Non-pigmented ciliary epithelial cell (primary cell): ENCODE measurements around the gene TMEM88.

Experiments used
- DNase-seq: peaks from one replicate; pipeline ENCODE4 v3.0.0-alpha.2; 2010; ENCODE audit warnings: low read depth

Gene TMEM88

DNA sequence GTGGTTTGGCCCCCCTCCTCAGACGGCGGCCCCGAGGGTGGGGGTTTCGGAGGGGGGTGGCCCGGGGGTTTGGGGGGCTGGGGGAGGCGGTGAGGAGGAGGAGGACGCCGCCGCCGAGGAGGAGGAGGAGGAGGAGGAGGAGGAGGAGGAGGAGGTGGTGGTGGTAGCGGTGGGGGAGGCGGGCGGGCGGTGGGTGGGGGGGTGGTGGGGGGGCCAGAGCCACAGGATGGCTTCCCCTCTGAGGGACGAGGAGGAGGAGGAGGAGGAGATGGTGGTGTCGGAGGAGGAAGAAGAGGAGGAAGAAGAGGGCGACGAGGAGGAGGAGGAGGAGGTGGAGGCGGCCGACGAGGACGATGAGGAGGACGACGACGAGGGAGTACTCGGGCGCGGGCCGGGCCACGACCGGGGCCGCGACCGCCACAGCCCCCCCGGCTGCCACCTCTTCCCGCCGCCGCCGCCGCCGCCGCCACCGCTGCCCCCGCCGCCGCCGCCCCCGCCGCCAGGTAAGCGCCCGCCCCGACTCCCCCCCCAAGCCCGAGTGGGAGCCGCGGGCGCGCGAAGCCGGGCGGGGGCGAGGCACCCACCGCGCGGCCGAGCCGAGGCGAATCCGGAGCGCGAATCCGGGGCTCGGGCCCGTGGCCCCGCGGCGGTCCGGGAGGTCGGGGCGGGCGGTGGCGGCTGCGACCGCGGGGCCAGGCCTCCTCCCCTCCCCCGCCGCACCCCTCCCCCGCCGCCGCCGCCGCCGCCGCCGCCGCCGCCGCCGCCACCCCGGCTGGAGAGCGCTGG is 29.9 kb downstream of the TMEM88 start:
- DNase-seq, result no peak

GRCh38 chr17:7885367-7886226 is 30.7 kb downstream of the TMEM88 start:
- DNase-seq, result no peak

DNA sequence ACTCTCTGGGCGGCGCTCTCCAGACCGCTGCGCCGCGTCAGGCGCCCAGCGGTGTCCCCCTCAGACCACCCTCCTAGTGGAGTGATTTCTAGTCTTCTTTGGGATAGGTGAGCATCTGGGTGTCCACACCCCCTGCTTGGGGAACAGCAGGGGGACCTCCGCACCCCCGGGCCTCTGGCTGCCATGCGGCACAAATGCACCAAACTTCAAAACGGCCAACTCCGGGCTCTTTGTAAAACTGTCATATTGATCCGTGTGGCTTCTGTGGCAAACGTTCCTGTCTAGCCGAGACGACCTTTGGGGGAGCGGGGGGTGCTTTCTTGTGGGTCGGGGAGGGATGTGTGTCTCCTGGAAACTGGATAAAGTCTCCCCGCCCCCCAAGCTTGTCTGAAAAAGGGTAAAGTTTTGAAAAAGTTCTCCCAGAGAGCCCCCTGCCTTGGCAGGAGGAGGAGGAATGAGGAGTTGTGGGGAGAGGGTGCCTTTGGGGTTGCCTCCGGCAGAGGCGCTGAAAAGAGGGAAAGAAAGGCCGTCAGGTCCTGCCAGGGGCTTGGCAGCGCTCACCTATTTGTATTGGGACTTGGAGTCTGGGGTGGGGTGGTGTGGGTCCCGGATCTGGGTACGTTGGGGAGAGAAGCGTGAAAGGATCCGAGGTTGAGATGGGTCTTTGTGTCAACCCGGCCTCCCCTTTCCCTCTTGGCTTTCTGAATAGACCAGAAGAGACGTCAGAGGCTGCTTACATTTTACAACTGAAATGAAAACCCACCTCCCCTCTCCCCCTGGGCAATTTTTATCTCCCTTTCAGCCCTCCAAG is 31.6 kb downstream of the TMEM88 start:
- DNase-seq, result no peak

- no peak for DNase-seq
Observed at GRCh38 chr17:7887038-7887481, 32.2 kb downstream of the TMEM88 start.

- DNase-seq, result peak; percentile 94
Observed at GRCh38 chr17:7887482-7888183, 32.8 kb downstream of the TMEM88 start.

- DNase-seq, result no peak
Observed at GRCh38 chr17:7888184-7888920, 33.5 kb downstream of the TMEM88 start, which contains the start of gene CHD3. Gene CHD3, plus strand, starts transcription at chr17:7888789. Its CDS starts 212 bp downstream, at chr17:7889001.

DNA sequence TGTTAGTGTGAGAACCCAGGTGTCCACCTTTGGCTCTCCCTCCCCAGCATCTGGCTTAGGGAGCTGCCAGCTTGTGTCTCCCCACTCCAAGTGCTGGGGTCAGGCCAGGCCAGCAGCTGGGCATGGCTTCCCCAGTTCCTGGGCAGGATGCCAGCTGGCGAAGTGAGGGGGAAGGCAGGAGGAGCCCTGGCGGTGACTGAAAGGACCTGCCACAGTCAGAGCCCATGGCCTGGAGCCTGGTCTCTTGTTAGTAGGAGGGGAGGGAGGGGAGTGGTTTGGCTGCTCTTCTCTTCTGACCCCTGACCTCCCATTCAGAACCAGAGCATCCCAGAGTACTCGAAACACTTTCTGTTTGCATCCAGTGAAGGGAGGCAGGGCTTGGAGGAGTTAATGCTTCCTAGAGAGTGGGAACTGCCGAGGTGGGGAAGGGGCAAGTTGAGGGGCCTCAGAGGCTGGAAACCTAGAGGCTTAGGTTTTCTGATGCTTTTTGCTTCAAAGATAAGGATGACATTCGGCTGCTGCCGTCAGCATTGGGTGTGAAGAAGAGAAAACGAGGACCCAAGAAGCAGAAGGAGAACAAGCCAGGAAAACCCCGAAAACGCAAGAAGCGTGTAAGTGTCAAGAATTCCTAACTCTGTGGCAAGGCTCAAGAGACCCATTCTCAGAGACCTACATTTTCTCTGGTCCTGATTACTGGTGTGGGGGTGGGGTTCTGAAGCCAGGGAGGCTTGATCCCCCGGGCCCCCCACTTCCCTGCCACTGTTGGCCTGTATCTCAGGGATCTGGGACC is 34.5 kb downstream of the TMEM88 start:
- DNase-seq, result no peak

DNA sequence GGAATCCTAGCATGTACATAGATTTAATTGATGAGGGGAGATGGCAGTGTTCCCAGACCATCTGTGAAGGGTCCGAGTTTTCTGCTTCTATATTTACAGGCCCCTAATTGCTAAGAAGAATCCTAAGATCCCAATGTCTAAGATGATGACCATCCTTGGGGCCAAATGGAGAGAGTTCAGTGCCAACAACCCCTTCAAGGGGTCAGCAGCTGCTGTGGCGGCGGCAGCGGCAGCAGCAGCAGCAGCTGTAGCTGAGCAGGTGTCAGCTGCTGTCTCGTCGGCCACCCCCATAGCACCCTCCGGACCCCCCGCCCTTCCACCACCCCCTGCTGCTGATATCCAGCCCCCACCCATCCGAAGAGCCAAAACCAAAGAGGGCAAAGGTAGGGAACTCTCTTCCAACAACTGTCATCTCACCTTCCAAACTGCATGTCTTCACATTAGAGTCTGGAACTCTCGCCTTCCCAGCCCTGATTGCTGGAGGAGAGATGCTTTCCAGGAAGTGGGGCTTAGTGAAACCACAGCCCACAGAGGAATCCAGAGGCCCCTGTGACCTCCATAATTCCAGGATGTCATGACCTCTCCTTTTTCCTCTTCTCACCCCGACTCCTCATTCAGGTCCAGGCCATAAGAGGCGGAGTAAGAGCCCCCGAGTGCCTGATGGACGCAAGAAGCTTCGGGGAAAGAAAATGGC is 38.5 kb downstream of the TMEM88 start:
- DNase-seq, result no peak

- no peak for DNase-seq
Observed at GRCh38 chr17:7894226-7894625, 39.4 kb downstream of the TMEM88 start.

DNA sequence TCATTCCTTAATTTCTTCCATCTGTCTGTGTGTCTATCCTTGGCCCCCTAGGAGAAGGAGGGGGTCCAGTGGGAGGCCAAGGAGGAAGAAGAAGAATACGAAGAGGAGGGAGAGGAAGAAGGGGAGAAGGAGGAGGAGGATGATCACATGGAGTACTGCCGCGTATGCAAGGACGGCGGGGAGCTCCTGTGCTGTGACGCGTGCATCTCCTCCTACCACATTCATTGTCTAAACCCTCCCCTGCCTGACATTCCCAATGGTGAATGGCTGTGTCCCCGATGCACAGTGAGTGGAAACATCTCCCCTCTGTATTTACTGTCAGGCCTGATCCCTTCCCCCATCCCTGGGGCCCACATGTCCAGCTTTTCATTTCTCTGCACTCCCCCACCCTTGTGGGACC is 40.0 kb downstream of the TMEM88 start:
- no peak for DNase-seq

GRCh38 chr17:7897090-7897489 is 42.2 kb downstream of the TMEM88 start:
- DNase-seq, result no peak

GRCh38 chr17:7897773-7898172 is 42.9 kb downstream of the TMEM88 start:
- DNase-seq, result no peak

- no peak for DNase-seq
Observed at GRCh38 chr17:7903154-7904103, 48.6 kb downstream of the TMEM88 start.
